Measurements from ENCODE around the gene MCTP2.

- TF ChIP-seq CTCF (CRISPR knock-in tag; IDR thresholded peaks at IDR 0.05) (no peak), ZNF180 (CRISPR knock-in tag; IDR thresholded peaks at IDR 0.05; ENCODE audit: borderline replicate concordance, low read depth) (no peak), SMC3 (IDR thresholded peaks at IDR 0.05; ENCODE audit: low read length) (no peak), MXD4 (CRISPR knock-in tag; IDR thresholded peaks at IDR 0.05) (no peak), ZBTB7B (CRISPR knock-in tag; IDR thresholded peaks at IDR 0.05) (no peak)
Observed at GRCh38 chr15:94206463-94207167, 24.7 kb upstream of the MCTP2 start.

All from HepG2 (cell line).